ENCODE measurements around the gene PIGU. TPM values are rescaled to one million over a fixed set of nuclear protein-coding genes. Genes with fewer than 3 reads are reported as not detected.
"Not testable (repeated sequence)": the region's sequence is repeated elsewhere in the genome, so short reads cannot be mapped to it uniquely, and the experiment has no call there.

Gene PIGU
- total RNA-seq, 4 donors from 2014 or later = 9.5 to 17.5 (median 12.5) TPM

DNA sequence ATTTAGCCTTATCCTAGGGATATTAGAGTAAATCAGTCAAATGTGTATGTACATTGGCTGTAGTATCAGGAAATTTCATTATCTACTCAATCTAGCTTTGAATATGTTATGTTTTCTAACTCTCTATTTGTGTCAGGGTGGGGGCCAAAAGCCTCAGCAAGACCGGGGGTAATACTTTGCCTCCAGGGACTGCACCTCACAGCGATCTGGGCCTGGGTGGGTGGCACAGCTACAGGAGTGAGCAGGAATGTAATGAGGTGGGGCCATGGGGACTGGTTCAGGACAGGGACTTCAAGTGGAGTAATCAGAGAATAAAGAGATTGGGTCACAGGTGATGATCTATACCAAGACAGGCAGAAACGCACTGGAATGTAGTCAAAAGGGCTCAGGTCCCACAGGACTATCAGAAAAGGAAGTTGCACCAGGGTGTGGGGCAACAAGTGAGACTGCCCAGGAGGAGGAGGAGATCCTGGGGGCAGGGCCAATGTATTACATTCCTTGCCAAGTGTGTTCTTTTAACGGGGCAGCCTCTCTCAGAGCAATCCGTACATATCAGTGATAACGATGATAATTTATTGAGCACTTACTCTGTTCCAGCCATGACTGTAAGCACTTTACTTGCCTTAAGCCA is 54.0 kb downstream of the PIGU start:
- H3K4me1 ChIP-seq = no peaks in the 10 kb centered on the region
- intact Hi-C loops (cut with DNase I; ENCODE audit: low total_unique reads) = no loop called here
- no peak for DNase-seq
- no peaks in the 10 kb centered on the region for H3K36me3 ChIP-seq
- TF ChIP-seq, protein P1, sequence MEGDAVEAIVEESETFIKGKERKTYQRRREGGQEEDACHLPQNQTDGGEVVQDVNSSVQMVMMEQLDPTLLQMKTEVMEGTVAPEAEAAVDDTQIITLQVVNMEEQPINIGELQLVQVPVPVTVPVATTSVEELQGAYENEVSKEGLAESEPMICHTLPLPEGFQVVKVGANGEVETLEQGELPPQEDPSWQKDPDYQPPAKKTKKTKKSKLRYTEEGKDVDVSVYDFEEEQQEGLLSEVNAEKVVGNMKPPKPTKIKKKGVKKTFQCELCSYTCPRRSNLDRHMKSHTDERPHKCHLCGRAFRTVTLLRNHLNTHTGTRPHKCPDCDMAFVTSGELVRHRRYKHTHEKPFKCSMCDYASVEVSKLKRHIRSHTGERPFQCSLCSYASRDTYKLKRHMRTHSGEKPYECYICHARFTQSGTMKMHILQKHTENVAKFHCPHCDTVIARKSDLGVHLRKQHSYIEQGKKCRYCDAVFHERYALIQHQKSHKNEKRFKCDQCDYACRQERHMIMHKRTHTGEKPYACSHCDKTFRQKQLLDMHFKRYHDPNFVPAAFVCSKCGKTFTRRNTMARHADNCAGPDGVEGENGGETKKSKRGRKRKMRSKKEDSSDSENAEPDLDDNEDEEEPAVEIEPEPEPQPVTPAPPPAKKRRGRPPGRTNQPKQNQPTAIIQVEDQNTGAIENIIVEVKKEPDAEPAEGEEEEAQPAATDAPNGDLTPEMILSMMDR (IDR thresholded peaks at IDR 0.05) = no peak
- TF ChIP-seq POLR2A (IDR thresholded peaks at IDR 0.05) = no peak
- H3K27ac ChIP-seq = no peak overlapping the region
- H3K4me3 ChIP-seq = no peak overlapping the region
- no peaks in the 10 kb centered on the region for H3K9me3 ChIP-seq
- no peaks in the 10 kb centered on the region for H3K27me3 ChIP-seq

GRCh38 chr20:34621383-34622367 is 55.2 kb downstream of the PIGU start:
- TF ChIP-seq, protein P1 (IDR thresholded peaks at IDR 0.05) = no peak
- TF ChIP-seq POLR2A (IDR thresholded peaks at IDR 0.05) = no peak
- Histone ChIP-seq H3K9me3 (no peaks in the 10 kb centered on the region), H3K27me3 (no peaks in the 10 kb centered on the region), H3K36me3 (no peaks in the 10 kb centered on the region), H3K4me3 (no peak overlapping the region), H3K27ac (no peak overlapping the region), H3K4me1 (no peaks in the 10 kb centered on the region)
- no peak for DNase-seq
- intact Hi-C loops (cut with DNase I; ENCODE audit: low total_unique reads) = no loop called here

DNA sequence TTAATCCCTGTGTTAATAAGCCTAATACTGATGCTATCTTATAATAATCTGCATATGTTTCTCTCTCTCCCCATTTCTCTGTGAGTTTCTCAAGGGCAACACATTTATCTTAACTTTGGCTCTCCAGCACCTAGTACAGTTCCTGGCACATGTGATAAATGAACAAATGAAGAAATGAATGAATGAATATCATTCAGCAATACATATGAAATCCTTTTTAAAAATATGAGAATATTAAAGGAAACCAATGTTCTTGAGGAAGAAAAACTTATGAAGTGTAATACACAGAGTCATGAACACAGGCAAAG is 55.9 kb downstream of the PIGU start:
- no peak overlapping the region for H3K27ac ChIP-seq
- H3K36me3 ChIP-seq = no peaks in the 10 kb centered on the region
- TF ChIP-seq POLR2A (IDR thresholded peaks at IDR 0.05) = no peak
- TF ChIP-seq, protein P1 (IDR thresholded peaks at IDR 0.05) = no peak

GRCh38 chr20:34618676-34619075 is 58.2 kb downstream of the PIGU start:
- Histone ChIP-seq H3K36me3 (no peaks in the 10 kb centered on the region), H3K27me3 (no peaks in the 10 kb centered on the region), H3K27ac (no peak overlapping the region), H3K4me1 (no peaks in the 10 kb centered on the region), H3K9me3 (no peaks in the 10 kb centered on the region), H3K4me3 (no peak overlapping the region)
- TF ChIP-seq, protein P1 (IDR thresholded peaks at IDR 0.05) = no peak
- TF ChIP-seq POLR2A (IDR thresholded peaks at IDR 0.05) = no peak
- intact Hi-C loops (cut with DNase I; ENCODE audit: low total_unique reads) = no loop called here
- DNase-seq = no peak

More for the DNA sequence above, 55.9 kb downstream of the PIGU start:
- DNase-seq = no peak
- H3K4me1 ChIP-seq = no peaks in the 10 kb centered on the region
- no peaks in the 10 kb centered on the region for H3K27me3 ChIP-seq
- intact Hi-C loops (cut with DNase I; ENCODE audit: low total_unique reads) = no loop called here
- no peak overlapping the region for H3K4me3 ChIP-seq
- H3K9me3 ChIP-seq = no peaks in the 10 kb centered on the region

- H3K27ac ChIP-seq; DNase-seq; H3K36me3 ChIP-seq; H3K9me3 ChIP-seq; H3K4me3 ChIP-seq; intact Hi-C loops (cut with DNase I; ENCODE audit: low total_unique reads); H3K4me1 ChIP-seq; H3K27me3 ChIP-seq: not testable (repeated sequence)
Observed at GRCh38 chr20:34616913-34617312, 60.0 kb downstream of the PIGU start.
